GM19239 (cell line): ENCODE results near the gene C11orf58.

Source experiments
- DNase-seq: peaks from one replicate; pipeline ENCODE4 v3.0.0; 2011; ENCODE audit warnings: low spot score; ENCODE audit not compliant: insufficient read length
- FAIRE-seq: peaks from 2 replicates; lab custom pipeline; 2011; peaks lifted over from hg19 to GRCh38; lab: Jason Lieb, UNC

The C11orf58 gene

DNA sequence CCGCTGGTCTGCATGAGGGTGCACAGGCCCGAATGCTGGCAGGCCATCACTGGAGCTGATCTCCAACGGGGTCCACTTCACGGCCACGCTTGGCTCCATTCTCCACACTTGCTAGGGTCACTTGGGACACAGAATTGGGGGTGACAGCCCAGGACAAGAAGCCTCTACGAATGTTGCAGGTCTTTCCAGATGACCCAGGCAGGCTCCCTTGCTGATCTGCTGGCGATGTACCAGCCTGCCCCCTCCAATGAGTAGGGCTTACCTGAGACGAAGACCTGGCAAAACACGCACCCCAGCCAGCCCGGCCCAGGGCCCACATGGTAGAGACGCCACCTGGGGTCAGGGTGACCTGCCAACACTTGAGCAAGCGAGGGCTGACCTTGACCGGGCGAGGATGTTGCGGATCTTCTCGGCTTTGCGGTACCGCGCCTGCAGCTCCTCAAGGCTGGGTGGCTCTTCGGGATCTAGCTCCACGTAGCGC lies 44.9 kb downstream of the C11orf58 start:
- DNase-seq (no peak), FAIRE-seq (no peak)

- DNase-seq (no peak), FAIRE-seq (no peak)
These were observed 45.6 kb downstream of the C11orf58 start for GRCh38 chr11:16784097-16784496.

- DNase-seq (no peak), FAIRE-seq (no peak)
These were observed 46.2 kb downstream of the C11orf58 start for GRCh38 chr11:16784666-16785065.

GRCh38 chr11:16785520-16786128 lies 47.2 kb downstream of the C11orf58 start:
- FAIRE-seq: peak; percentile 58

GRCh38 chr11:16786131-16786530 lies 47.7 kb downstream of the C11orf58 start:
- FAIRE-seq: no peak
- DNase-seq: no peak

More at GRCh38 chr11:16785520-16786128, 47.2 kb downstream of the C11orf58 start:
- peak; percentile 76 for DNase-seq

DNA sequence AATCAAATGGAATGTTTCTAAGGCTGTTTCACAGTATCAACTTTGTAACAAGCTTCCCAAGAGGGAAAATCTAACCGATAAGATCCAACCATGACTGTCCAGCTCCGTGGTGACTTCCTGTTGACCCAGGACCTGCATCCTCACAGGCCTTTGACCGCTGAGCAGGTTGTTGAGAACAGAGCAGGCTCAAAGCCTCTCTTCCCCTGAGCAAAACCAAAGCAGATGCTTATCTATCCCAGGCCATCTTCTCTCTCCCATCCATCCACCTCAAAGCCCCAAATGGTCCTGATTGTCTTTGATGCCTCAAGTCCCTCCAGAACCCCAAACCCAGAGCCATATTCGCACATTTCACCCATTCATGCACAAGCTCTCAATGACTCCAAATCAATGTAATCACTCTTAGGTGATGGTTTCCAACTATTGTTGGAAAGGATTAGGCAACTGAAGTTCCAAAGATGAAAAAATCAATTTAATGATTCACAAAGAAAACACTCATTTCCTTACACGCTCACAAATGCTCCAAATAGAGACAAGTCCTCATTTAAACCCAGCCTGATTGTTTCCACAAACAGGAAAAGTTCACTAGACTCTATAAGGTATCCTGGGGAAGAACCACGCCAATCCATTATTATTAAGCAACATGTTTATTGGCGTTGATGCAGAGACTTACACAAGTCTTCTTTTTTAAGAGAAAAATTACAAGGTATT lies 48.7 kb downstream of the C11orf58 start:
- no peak for DNase-seq
- no peak for FAIRE-seq

GRCh38 chr11:16788141-16789062 lies 50.0 kb downstream of the C11orf58 start:
- FAIRE-seq (peak; percentile 65), DNase-seq (peak; percentile 71)

DNA sequence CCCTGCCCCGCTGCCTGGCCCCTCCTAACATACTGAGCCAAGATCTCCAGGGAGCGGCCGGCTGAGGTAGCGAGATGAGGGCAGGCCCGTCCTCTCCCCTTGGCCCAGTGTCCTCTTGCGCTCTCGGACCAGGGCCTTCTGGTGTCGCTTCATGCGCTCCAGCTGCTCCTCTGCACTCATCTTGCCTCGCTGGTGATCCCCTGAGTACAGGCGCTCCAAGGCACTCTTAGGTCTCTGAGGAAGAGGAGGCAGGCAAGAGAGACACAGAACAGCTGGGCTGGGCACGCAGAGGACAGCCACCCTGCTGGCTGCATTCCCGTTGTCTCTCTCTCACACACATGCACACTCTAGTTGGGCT lies 50.6 kb downstream of the C11orf58 start:
- DNase-seq (no peak), FAIRE-seq (no peak)

GRCh38 chr11:16789560-16790485 lies 51.4 kb downstream of the C11orf58 start:
- DNase-seq (no peak), FAIRE-seq (no peak)

DNA sequence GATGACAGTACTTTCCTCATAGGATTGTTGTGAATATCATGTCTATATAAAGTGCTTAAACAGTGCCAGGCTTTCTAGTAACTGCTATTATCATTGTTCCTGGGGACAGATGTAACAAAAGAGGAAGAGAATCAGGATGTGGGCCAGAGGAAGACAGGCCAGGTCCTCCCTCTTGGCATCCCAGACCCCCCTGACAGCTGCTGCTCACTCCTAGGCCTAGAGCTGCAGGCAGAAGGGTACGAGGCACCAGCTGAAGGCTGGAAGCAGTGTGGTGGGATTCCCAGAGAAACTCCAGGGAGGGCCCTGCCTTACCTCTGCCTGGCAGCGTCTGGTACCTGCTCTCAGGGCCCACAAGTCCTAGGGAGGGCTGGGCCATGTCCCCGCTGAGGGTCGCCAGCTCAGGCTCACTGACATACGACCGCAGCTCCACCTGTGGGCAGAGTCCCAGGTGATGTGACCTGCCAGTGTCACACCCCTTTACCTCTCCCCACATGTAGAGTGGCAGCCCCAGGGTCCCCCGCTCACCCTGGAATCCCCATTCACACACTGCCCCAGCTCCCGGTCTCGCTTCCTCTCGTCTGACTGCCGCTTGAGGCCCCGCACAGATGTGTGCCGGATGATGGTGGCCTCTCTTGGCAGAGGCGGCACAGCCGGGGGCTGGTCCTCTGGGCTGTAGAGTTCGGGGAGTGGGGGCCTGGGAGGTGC lies 52.2 kb downstream of the C11orf58 start:
- FAIRE-seq (no peak), DNase-seq (no peak)

- FAIRE-seq (no peak), DNase-seq (no peak)
These were observed 52.9 kb downstream of the C11orf58 start for GRCh38 chr11:16791191-16791961.

DNA sequence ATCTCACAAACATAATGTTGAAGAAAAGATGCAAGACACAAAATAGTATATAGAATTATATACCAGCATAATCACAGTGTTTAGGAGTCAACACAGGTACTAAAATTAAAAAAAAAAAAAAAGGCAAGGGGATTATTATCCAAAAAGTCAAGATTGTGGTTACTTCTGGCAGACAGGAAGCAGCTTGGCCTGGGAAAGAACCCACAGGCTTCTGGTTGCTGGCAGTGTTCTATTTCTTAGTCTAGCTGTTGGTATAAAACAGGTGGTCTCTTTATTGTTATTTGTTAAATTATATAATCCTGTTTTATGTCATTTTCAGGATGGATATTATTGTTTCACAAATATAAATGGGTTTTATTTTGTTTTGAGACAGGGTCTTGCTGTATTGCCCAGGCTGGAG lies 54.0 kb downstream of the C11orf58 start:
- no peak for DNase-seq
- FAIRE-seq: no peak

- FAIRE-seq (no peak), DNase-seq (no peak)
These were observed 54.6 kb downstream of the C11orf58 start for GRCh38 chr11:16793009-16793408.

DNA sequence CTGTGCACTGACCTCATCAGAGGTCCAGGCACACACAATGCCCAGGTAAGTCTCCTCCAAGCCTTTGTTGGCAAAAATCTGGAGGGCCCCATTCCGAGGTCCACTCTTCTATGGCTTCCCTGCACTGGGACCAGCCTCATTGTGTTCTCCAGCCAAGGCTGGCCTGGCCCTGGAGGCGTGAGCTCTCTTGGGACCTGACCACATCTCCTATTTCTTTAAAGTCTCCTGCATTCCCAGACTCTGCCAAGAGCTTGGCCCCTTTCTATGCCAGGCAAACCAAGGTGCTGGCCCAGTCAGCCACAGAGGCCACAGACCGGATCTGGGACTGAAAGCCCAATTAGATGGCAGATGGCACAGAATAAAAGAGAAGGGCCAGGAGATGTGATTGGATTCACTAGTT lies 55.1 kb downstream of the C11orf58 start:
- FAIRE-seq (no peak), DNase-seq (no peak)

GRCh38 chr11:16794047-16794818 lies 55.8 kb downstream of the C11orf58 start:
- FAIRE-seq (no peak), DNase-seq (no peak)

- FAIRE-seq: no peak
- no peak for DNase-seq
These were observed 56.7 kb downstream of the C11orf58 start for GRCh38 chr11:16795146-16795545.

DNA sequence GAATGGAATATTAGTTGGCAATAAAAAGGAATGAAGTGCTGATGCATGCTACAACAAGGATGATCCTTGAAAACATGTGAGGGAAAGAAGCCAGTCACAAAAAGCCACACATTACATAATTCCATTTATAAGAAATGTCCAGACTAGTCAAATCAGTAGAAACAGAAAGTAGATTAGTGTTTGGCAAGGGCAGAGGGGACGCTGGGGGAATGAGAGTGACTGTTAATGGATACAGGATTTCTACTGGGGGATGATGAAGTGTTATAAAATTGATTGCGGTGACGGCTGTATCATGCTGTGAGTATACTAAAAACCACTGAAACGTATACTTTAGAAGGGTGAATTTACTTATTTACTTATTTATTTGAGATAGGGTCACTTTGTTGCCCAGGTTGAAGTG lies 57.9 kb downstream of the C11orf58 start:
- DNase-seq (no peak), FAIRE-seq (no peak)

DNA sequence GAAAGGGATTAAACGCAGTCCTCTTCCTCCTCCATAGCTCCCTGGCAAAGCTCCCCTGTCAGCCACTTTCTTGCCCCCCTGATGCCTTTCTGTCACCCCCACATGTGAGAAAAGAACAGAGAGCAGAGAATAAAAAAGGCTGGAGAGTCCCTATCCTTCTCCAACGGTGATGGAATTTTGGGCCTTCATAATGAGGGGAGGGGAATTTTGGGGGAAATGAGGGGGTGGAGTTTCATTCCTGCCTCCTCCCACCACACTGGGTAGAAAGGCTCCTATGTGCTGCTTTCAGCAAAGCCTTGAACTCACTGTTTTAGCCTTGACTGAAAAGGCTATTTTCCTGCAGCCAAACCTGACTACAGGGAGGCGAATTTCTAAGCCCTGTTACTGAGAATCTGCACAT lies 59.3 kb downstream of the C11orf58 start:
- no peak for DNase-seq
- no peak for FAIRE-seq
